GM23338 (cell line): ENCODE data around the gene OSBPL5. TPM values are rescaled to one million over a fixed set of nuclear protein-coding genes. Genes with fewer than 3 reads are reported as not detected.

Experiments
- EZH2 ChIP-seq: fragments of 200-600 bp; sonication (generic); IDR thresholded peaks from one replicate; pipeline ENCODE4 v1.8.0; 2017; ENCODE audit warnings: antibody characterized with exemption, mild to moderate bottlenecking, low read depth; ENCODE audit not compliant: unreplicated experiment
- EZH2phosphoT487 ChIP-seq: fragments of 200-600 bp; sonication (generic); IDR thresholded peaks from one replicate; pipeline ENCODE4 v1.8.1; 2018; ENCODE audit warnings: antibody characterized with exemption; ENCODE audit not compliant: unreplicated experiment
- JUNB ChIP-seq: IDR thresholded peaks from one replicate; pipeline ENCODE4 v1.6.1; 2016; ENCODE audit warnings: antibody characterized with exemption; ENCODE audit not compliant: unreplicated experiment
- NANOG ChIP-seq: IDR thresholded peaks from 2 replicates; pipeline ENCODE4 v1.6.1; 2016; ENCODE audit warnings: antibody characterized with exemption, borderline replicate concordance
- POLR2AphosphoS5 ChIP-seq: IDR thresholded peaks from 2 replicates; pipeline ENCODE4 v1.6.1; 2016; ENCODE audit warnings: antibody characterized with exemption, low read depth
- STAT1 ChIP-seq: IDR thresholded peaks from one replicate; pipeline ENCODE4 v1.6.1; 2016; ENCODE audit warnings: antibody characterized with exemption; ENCODE audit not compliant: unreplicated experiment
- ZNF114 ChIP-seq: fragments of 250-450 bp; sonication (Bioruptor Pico); IDR thresholded peaks from 2 replicates; pipeline ENCODE4 v1.5.0; 2020; ENCODE audit warnings: mild to moderate bottlenecking, moderate library complexity
- polyA plus RNA-seq: library from polyadenylated mRNA; unstranded; fragments of >200 nt; fragmentation: Nextera tagmentation; extraction: Ambion mirVana; gene quantifications from 2 replicates; pipeline ENCODE4 v1.2.1, GENCODE V29; 2016
- total RNA-seq: library from RNA; depleted of rRNA; stranded (reverse); fragments of >200 nt; shearing (Covaris generic); gene quantifications from 2 replicates; pipeline ENCODE4 v1.2.3, GENCODE V29; 2014
- TF ChIP-seq, protein P1 (sequence below): fragments of 250-450 bp; sonication (Bioruptor Pico); IDR thresholded peaks from 2 replicates; pipeline ENCODE4 v1.5.0; 2020; ENCODE audit warnings: mild to moderate bottlenecking, moderate library complexity

The OSBPL5 gene
- total and polyA plus RNA-seq, 2 experiments from 2014 or later, result 2.7 to 12.0 TPM

GRCh38 chr11:3136546-3137455, 28.3 kb downstream of the OSBPL5 start (continued):
- TF ChIP-seq, protein P1, sequence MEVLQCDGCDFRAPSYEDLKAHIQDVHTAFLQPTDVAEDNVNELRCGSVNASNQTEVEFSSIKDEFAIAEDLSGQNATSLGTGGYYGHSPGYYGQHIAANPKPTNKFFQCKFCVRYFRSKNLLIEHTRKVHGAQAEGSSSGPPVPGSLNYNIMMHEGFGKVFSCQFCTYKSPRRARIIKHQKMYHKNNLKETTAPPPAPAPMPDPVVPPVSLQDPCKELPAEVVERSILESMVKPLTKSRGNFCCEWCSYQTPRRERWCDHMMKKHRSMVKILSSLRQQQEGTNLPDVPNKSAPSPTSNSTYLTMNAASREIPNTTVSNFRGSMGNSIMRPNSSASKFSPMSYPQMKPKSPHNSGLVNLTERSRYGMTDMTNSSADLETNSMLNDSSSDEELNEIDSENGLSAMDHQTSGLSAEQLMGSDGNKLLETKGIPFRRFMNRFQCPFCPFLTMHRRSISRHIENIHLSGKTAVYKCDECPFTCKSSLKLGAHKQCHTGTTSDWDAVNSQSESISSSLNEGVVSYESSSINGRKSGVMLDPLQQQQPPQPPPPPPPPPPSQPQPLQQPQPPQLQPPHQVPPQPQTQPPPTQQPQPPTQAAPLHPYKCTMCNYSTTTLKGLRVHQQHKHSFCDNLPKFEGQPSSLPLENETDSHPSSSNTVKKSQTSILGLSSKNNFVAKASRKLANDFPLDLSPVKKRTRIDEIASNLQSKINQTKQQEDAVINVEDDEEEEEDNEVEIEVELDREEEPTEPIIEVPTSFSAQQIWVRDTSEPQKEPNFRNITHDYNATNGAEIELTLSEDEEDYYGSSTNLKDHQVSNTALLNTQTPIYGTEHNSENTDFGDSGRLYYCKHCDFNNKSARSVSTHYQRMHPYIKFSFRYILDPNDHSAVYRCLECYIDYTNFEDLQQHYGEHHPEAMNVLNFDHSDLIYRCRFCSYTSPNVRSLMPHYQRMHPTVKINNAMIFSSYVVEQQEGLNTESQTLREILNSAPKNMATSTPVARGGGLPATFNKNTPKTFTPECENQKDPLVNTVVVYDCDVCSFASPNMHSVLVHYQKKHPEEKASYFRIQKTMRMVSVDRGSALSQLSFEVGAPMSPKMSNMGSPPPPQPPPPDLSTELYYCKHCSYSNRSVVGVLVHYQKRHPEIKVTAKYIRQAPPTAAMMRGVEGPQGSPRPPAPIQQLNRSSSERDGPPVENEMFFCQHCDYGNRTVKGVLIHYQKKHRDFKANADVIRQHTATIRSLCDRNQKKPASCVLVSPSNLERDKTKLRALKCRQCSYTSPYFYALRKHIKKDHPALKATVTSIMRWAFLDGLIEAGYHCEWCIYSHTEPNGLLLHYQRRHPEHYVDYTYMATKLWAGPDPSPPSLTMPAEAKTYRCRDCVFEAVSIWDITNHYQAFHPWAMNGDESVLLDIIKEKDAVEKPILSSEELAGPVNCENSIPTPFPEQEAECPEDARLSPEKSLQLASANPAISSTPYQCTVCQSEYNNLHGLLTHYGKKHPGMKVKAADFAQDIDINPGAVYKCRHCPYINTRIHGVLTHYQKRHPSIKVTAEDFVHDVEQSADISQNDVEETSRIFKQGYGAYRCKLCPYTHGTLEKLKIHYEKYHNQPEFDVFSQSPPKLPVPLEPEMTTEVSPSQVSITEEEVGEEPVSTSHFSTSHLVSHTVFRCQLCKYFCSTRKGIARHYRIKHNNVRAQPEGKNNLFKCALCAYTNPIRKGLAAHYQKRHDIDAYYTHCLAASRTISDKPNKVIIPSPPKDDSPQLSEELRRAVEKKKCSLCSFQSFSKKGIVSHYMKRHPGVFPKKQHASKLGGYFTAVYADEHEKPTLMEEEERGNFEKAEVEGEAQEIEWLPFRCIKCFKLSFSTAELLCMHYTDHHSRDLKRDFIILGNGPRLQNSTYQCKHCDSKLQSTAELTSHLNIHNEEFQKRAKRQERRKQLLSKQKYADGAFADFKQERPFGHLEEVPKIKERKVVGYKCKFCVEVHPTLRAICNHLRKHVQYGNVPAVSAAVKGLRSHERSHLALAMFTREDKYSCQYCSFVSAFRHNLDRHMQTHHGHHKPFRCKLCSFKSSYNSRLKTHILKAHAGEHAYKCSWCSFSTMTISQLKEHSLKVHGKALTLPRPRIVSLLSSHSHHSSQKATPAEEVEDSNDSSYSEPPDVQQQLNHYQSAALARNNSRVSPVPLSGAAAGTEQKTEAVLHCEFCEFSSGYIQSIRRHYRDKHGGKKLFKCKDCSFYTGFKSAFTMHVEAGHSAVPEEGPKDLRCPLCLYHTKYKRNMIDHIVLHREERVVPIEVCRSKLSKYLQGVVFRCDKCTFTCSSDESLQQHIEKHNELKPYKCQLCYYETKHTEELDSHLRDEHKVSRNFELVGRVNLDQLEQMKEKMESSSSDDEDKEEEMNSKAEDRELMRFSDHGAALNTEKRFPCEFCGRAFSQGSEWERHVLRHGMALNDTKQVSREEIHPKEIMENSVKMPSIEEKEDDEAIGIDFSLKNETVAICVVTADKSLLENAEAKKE (CRISPR knock-in tag), result no peak
- no peak for TF ChIP-seq ZNF114
- no peak for TF ChIP-seq NANOG
- no peak for TF ChIP-seq STAT1
- no peak for TF ChIP-seq EZH2
- no peak for TF ChIP-seq EZH2phosphoT487
- no peak for TF ChIP-seq POLR2AphosphoS5
- TF ChIP-seq JUNB, result no peak
